Stimulated activated CD8-positive, alpha-beta memory T cell treated with anti-CD3 and anti-CD28 coated beads, Interleukin-2, amount 100 ng/mL, for 1 hour (primary cell): Measurements from ENCODE around the gene PLEKHO2.

Experiments
- DNase-seq, 2 donors: peaks; one replicate each; pipeline ENCODE4 v3.0.0-alpha.2; 2020; ENCODE audit warnings: low read depth in 2 of 2

Gene PLEKHO2

GRCh38 chr15:64855205-64855975 lies 13.7 kb downstream of the PLEKHO2 start:
- no peak for DNase-seq

- DNase-seq = no peak
Measured at GRCh38 chr15:64856429-64857145, 14.9 kb downstream of the PLEKHO2 start.

- DNase-seq = no peak
Measured at GRCh38 chr15:64857421-64857820, 15.7 kb downstream of the PLEKHO2 start.

DNA sequence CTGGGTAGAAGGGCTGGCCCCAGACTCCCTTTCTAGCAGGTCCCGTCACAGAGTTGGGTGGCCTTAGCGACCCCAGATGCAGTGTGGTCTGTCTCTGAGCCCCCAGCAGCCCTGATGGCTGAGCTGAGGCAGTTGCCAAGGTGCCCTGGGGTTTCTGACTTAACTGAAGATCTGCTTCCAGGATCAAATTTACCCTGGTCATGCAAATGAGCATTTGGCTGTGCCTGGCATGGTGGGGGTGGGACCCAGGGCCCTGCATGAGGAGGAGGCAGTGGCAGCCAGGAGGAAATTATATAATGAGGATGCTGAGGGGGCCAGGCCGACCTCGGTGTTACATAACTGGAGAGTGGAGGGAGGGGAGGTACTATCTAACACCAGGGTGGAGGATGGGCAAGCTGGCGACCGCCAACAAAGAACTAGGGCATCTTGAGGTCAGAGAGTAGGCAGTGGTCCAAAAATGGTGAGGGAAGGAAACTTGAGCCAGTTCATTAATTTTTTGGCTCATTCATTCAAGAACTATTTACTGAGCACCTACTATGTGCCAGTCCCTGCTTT lies 16.4 kb downstream of the PLEKHO2 start:
- DNase-seq = no peak

- DNase-seq = no peak
Measured at GRCh38 chr15:64859226-64859625, 17.5 kb downstream of the PLEKHO2 start.

GRCh38 chr15:64861331-64861730 lies 19.6 kb downstream of the PLEKHO2 start:
- DNase-seq = no peak

GRCh38 chr15:64861960-64862359 lies 20.2 kb downstream of the PLEKHO2 start:
- no peak for DNase-seq

DNA sequence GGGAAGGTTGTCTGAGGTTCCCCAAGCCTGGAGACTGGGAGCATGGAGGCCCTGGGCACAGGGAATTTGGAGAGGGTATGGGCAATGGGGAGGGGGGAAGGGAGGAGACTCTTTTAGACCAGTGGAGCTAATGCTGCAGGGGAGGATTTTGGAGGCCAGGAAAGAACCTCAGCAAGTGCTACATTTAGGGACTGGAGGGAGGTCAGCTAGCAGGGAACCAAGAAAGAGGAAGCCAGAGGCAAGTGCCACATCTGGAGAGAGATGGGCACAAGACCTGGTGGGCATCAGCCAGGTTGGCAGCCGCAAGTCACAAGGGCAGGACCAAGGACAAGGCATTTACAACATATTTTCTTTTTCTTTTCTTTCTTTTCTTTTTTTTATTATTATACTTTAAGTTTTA lies 20.7 kb downstream of the PLEKHO2 start:
- no peak for DNase-seq

DNA sequence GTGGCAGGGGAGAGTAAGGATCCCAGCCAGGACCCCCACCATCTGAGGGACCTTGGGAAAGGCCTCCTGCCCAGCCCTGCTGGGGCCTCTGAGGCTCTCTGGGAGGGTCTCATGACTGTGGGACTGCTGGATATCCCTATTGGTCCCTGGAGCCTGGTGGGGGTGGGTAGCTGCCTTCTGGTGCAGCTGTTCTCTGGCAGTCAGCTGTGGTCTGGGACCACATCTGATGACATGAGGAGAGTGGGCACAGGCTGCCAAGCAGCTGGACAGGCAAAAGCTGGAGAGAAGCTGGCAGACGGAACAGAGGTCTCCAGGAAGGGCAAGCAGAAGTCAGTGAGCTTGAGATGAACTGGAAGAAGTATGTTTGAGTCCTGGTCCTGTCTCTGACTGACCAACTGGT lies 22.4 kb downstream of the PLEKHO2 start:
- no peak for DNase-seq

DNA sequence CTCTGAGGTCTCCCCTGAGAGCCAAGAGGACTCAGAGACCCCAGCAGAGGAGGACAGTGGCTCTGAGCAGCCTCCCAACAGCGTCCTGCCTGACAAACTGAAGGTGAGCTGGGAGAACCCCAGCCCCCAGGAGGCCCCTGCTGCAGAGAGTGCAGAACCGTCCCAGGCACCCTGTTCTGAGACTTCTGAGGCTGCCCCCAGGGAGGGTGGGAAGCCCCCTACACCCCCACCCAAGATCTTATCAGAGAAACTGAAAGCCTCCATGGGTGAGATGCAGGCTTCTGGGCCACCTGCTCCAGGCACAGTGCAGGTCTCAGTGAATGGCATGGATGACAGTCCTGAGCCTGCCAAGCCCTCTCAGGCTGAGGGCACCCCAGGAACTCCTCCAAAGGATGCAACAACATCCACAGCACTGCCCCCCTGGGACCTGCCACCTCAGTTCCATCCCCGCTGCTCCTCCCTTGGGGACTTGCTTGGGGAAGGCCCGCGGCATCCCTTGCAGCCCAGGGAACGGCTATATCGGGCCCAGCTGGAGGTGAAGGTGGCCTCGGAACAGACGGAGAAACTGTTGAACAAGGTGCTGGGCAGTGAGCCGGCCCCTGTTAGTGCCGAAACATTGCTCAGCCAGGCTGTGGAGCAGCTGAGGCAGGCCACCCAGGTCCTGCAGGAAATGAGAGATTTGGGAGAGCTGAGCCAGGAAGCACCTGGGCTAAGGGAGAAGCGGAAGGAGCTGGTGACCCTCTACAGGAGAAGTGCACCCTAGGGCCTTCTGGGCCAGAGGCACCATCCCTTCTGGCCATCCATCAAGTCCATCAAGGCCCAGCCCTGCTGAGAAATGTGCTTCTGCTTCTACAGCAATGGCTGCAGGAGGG lies 23.6 kb downstream of the PLEKHO2 start:
- no peak for DNase-seq

DNA sequence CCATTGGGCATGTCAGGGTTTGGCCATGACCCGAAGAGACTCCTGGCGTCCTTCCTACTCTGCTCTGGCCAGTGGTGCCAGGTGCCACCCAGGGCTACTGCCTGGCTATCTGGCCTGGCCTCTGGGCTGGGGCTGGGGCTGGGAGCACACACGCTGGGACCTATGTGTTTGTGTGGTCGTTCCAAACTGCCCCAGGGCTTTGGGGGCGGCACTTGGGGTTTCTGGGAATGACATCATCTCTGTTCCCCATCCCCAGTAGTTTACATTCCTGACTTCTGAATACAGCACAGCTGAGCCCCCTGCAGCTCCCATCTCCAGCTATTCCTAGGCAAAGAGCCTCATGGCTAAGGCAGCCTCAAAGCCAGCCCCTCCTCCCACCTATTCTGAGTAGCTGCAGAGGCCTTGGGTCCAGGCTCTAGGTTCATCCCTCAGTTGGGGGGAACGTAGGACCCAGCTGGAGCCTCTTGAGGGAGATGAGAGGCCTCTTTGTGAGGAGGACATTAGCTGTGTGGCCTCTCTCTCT lies 24.3 kb downstream of the PLEKHO2 start:
- no peak for DNase-seq

GRCh38 chr15:64869501-64869900 lies 27.8 kb downstream of the PLEKHO2 start:
- DNase-seq = no peak

GRCh38 chr15:64870353-64870752 lies 28.6 kb downstream of the PLEKHO2 start:
- no peak for DNase-seq

DNA sequence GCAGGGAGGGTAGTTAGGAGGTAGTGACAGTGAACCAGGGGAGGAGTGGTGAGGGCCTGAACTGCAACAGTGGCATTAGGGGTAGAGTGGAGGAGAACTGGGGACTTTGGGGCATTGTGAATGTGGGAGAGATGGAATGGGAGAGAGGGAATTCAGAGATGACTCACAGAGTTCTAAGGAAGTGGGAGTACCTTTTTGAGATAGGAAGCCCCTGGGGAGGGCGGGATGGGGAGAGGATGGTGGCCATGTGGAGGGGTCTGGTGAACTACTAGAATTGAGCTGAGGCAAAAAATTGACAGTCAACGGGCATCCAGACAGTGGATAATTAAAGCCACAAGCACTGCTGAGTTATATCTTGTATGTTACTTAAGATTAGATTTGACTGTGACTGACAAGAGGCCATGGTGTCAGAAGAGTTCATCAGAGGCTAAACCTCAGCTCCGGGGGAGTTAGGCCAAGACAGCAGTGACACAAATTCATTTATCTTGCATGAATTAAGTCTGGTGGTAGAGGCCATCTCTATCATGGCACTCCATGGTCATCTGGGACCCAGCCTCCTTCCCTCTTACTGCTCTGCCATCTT lies 34.0 kb downstream of the PLEKHO2 start:
- no peak for DNase-seq

- no peak for DNase-seq
Measured at GRCh38 chr15:64877435-64877834, 35.7 kb downstream of the PLEKHO2 start.

DNA sequence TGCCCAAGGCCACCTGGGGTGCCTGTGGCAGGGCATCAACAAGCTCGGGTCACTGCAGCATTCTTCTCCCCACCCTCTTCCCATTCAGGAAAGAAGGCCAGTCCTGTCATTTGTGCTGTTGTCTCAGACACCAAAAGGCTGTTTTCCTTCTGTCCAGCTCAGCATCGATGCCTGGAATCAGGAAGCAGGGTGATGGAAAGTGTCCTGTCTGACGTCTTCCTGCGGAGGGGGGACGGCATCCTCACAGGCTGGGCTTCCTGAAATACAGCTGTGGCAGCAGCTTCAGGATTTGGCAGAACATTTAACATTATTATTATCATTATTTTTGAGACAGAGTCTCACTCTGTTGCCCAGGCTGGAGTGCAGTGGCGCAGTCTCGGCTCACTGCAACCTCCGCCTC lies 37.0 kb downstream of the PLEKHO2 start:
- no peak for DNase-seq

DNA sequence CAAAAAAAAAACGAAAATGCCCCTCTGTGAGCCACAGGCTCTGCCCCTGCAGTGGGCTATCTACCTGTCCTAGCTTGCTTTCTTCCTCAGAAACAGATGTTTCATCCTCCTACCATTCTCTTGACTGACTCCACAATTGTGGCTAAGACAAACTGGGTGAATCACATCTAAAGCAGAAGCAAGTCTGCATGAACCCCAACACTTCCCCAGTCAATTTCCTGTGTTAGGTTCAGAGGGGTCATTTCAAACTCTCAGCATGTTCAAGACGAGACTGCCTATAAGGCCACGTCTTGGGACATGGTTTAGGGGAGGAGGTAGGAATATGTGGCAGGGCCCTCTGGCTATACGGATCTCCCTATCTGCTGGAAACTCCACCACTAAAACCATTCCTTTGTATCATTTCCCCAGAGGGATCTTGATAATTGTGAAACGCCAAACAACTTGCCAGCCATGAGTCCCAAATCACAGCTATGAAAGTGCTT lies 41.4 kb downstream of the PLEKHO2 start:
- DNase-seq = no peak

DNA sequence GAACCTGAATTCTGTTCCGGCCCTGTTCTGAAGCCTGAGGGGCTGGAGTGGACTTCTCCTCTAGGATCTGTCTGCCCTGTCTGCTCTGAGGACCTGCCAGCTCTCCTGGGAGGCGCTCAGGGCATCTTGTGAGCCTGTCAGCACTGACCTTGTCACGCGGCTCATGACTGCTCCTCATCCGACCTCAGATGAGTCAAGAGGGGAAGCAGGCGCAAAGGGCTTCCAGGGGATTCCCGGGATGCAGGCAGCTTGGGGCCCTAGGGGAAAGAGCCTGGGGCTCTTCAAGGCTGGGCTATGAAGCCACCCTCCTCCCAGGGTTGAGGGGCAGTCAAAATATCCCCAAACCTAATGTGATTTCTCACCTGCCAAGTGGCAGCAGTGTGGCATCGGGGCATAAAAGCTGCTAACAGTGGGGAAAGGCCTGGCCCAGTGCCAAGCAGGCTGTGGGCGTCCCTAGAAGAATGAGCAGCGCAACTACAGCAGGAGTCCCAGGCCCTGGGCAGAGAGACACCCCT lies 42.3 kb downstream of the PLEKHO2 start:
- peak; percentile 41 to 51 for DNase-seq

DNA sequence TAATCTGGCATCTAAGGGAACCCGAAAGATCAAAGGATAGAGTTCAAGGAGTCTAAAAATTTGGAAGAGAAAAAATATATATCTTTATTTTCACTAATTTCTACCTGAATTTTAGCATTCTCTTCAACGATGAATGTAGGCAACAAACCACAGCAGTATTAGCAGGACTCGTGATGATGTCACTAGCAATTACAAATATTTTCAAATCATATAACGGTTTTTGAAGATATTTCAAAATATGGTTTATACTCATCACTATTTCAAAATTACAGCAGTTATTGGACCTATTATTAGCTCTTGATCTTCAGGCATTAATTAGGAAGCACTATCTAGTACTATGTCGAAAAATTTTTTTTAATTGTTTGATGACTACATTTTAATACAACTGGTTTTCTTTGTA lies 43.0 kb downstream of the PLEKHO2 start:
- no peak for DNase-seq

GRCh38 chr15:64888336-64888735 lies 46.6 kb downstream of the PLEKHO2 start:
- DNase-seq = no peak

DNA sequence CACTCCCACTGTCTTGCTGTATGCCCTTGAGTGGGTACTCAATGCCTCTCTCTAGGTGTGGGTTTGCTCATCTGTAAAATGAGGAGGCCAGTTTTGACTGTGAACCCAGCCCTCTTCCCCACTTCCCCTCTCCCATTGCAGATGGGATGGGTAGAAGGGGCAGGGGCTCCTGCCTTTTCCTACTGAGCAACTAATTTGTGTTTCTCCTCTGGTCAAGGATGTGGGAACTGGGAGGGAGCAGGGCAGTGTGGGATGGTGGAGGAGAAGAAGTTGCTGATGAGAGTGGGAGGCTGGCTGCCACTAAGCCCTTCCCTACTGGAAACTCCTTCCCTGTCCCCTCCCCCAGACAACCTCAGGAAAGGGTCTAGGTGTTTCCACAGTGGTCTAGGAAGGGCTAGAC lies 49.8 kb downstream of the PLEKHO2 start:
- DNase-seq = no peak
